Activated CD8-positive, alpha-beta memory T cell treated with anti-CD3 and anti-CD28 coated beads for 36 hours (primary cell): ENCODE results near the gene GPR162. TPM values are rescaled to one million over a fixed set of nuclear protein-coding genes. Genes with fewer than 3 reads are reported as not detected.

Experiments
- CTCF ChIA-PET: fragments of 350-600 bp; sonication (Branson Sonifier 250); formaldehyde crosslinking; loops from one replicate; lab custom pipeline; 2021; ENCODE audit warnings: antibody characterized with exemption; lab: Charles Lee
- POLR2A ChIA-PET: fragments of 350-600 bp; sonication (Branson Sonifier 250); formaldehyde crosslinking; loops from one replicate; lab custom pipeline; 2021; ENCODE audit warnings: antibody characterized with exemption; lab: Charles Lee
- total RNA-seq, 2 experiments: library from RNA; stranded (reverse); gene quantifications; one replicate each; pipeline ENCODE4 v1.2.3, GENCODE V29; 2021

Gene GPR162
- total RNA-seq, 2 experiments from 2014 or later, result 0.21 to 0.44 TPM

- ChIA-PET CTCF (interaction anchor here (0.6 to 7.9 kb wide), 15 partner anchors 8 to 126 kb away, joined by 3 to 63 read pairs (median 5); partner anchors contain the start of genes CDCA3, MLF2, P3H3 and USP5), POLR2A (interaction anchor here (0.7 to 4.8 kb wide), 6 partner anchors 16 to 238 kb away, joined by 3 to 49 read pairs (median 3); partner anchors contain the start of genes CDCA3 and USP5)
These were observed 47.7 kb downstream of the GPR162 start for GRCh38 chr12:6869049-6870021.

- POLR2A ChIA-PET, result interaction anchor here (0.7 to 4.8 kb wide), 3 partner anchors 17 to 64 kb away, joined by 3 to 49 read pairs (median 10); partner anchors contain the start of genes CDCA3 and USP5
These were observed 48.7 kb downstream of the GPR162 start for GRCh38 chr12:6870304-6870703.

GRCh38 chr12:6871052-6871957 lies 49.7 kb downstream of the GPR162 start:
- ChIA-PET POLR2A (interaction anchor here (0.7 to 3.5 kb wide), 7 partner anchors 13 to 118 kb away, joined by 3 to 41 read pairs (median 3); partner anchors contain the start of genes CDCA3, MLF2 and USP5), CTCF (interaction anchor here (0.7 to 2.7 kb wide), 12 partner anchors 10 to 236 kb away, joined by 3 to 29 read pairs (median 4); partner anchors contain the start of genes CDCA3, COPS7A, ENO2 and LPCAT3)

More at GRCh38 chr12:6870304-6870703, 48.7 kb downstream of the GPR162 start:
- CTCF ChIA-PET, result interaction anchor here (1.2 to 7.9 kb wide), 4 partner anchors 17 to 93 kb away, joined by 3 to 63 read pairs (median 6); partner anchors contain the start of genes CDCA3 and USP5

- ChIA-PET CTCF (interaction anchor here (0.6 to 2.9 kb wide), 33 partner anchors 8 to 242 kb away, joined by 3 to 30 read pairs (median 4); partner anchors contain the start of genes CDCA3, COPS7A, ENO2 and LRRC23), POLR2A (interaction anchor here (0.5 to 3.5 kb wide), 24 partner anchors 10 to 336 kb away, joined by 3 to 41 read pairs (median 4); partner anchors contain the start of genes ATN1, C12orf57, CDCA3 and COPS7A)
These were observed 50.7 kb downstream of the GPR162 start for GRCh38 chr12:6872073-6873048.

- ChIA-PET POLR2A (interaction anchor here (0.5 to 3.5 kb wide), 22 partner anchors 9 to 337 kb away, joined by 3 to 41 read pairs (median 4); partner anchors contain the start of genes ATN1, C12orf57, CDCA3 and COPS7A), CTCF (interaction anchor here (0.6 to 2.9 kb wide), 29 partner anchors 8 to 270 kb away, joined by 3 to 30 read pairs (median 4); partner anchors contain the start of genes CDCA3, COPS7A, ENO2 and LRRC23)
These were observed 51.7 kb downstream of the GPR162 start, which contains the start of gene SPSB2 for GRCh38 chr12:6873094-6874014. SPSB2 (minus strand) TSS chr12:6873303; CDS start chr12:6872901, 402 bp downstream.

DNA sequence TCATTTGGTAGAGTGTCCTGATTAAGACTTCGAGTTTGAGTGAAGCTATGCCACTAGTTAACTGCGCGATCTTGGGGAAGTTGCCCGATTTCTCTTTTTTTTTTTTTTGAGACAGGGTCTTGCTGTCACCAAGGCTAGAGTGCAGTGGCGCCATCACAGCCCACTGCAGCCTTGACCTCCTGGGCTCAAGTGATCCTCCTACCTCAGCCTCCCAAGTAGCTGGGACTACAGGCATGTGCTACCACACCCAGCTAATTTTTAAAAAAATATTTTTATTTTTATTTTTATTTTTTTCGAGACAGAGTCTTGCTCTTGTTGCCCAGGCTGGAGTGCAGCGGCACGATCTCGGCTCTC lies 52.4 kb downstream of the GPR162 start:
- ChIA-PET POLR2A (interaction anchor here (1.3 to 3.5 kb wide), 3 partner anchors 17 to 64 kb away, joined by 5 to 41 read pairs (median 20); partner anchors contain the start of genes CDCA3 and USP5), CTCF (interaction anchor here (0.7 to 2.9 kb wide), 5 partner anchors 17 to 270 kb away, joined by 3 to 30 read pairs (median 5); partner anchors contain the start of gene MLF2)

Other genes with a start within 250 kb of the GPR162 start
- 100 to 1,000 TPM; 276 to 283 TPM for gene CHD4, start 214.4 kb upstream of the GPR162 start, total RNA-seq
- 1 to 10 TPM; 8.3 to 9.0 TPM for gene LPAR5, start 185.9 kb upstream of the GPR162 start, total RNA-seq
- gene ACRBP, start 174.4 kb upstream of the GPR162 start, total RNA-seq, result under 1 TPM; 0.88 to 0.95 TPM
- 10 to 100 TPM; 10.8 to 13.3 TPM for gene ING4, start 158.7 kb upstream of the GPR162 start, total RNA-seq
- 10 to 100 TPM; 59.3 to 59.8 TPM for gene ZNF384, start 132.4 kb upstream of the GPR162 start, total RNA-seq
- gene PIANP, start 121.0 kb upstream of the GPR162 start, total RNA-seq, result under 1 TPM; 0.55 to 0.80 TPM
- gene COPS7A, start 97.8 kb upstream of the GPR162 start, total RNA-seq, result 10 to 100 TPM; 43.5 to 46.1 TPM
- gene MLF2, start 68.7 kb upstream of the GPR162 start, total RNA-seq, result 100 to 1,000 TPM; 144 to 150 TPM
- 10 to 100 TPM; 87.1 to 97.7 TPM for gene PTMS, start 55.5 kb upstream of the GPR162 start, total RNA-seq
- 100 to 1,000 TPM; 324 to 331 TPM for gene LAG3, start 49.3 kb upstream of the GPR162 start, total RNA-seq
- 1 to 10 TPM; 1.4 to 1.6 TPM for gene CD4, start 32.3 kb upstream of the GPR162 start, total RNA-seq
- 1 to 10 TPM; 1.8 TPM for gene P3H3, start 6.6 kb downstream of the GPR162 start, total RNA-seq
- gene GNB3, start 19.1 kb downstream of the GPR162 start, total RNA-seq, result under 1 TPM; 0.32 to 0.63 TPM
- 10 to 100 TPM; 50.0 to 53.1 TPM for gene CDCA3, start 29.5 kb downstream of the GPR162 start, total RNA-seq
- 100 to 1,000 TPM; 151 to 152 TPM for gene USP5, start 30.3 kb downstream of the GPR162 start, total RNA-seq
- gene TPI1, start 45.7 kb downstream of the GPR162 start, total RNA-seq, result 1,000 to 10,000 TPM; 1,928 to 1,984 TPM
- 1 to 10 TPM; 3.3 to 4.6 TPM for gene SPSB2, start 51.5 kb downstream of the GPR162 start, total RNA-seq
- 1 to 10 TPM; 3.1 to 6.0 TPM for gene LRRC23, start 83.0 kb downstream of the GPR162 start, total RNA-seq
- 100 to 1,000 TPM; 171 to 175 TPM for gene ENO2, start 92.8 kb downstream of the GPR162 start, total RNA-seq
- gene ATN1, start 106.1 kb downstream of the GPR162 start, total RNA-seq, result 10 to 100 TPM; 44.1 to 44.3 TPM
- gene RNU7-1, start 122.0 kb downstream of the GPR162 start, total RNA-seq, result not detected
- 100 to 1,000 TPM; 234 to 239 TPM for gene C12orf57, start 122.2 kb downstream of the GPR162 start, total RNA-seq
- gene PTPN6, start 129.5 kb downstream of the GPR162 start, total RNA-seq, result 100 to 1,000 TPM; 436 to 441 TPM
- gene PHB2, start 148.8 kb downstream of the GPR162 start, total RNA-seq, result 100 to 1,000 TPM; 509 to 511 TPM
- 100 to 1,000 TPM; 152 to 162 TPM for gene EMG1, start 149.1 kb downstream of the GPR162 start, total RNA-seq
- gene LPCAT3, start 196.7 kb downstream of the GPR162 start, total RNA-seq, result 10 to 100 TPM; 26.1 TPM
- gene C1S, start 238.9 kb downstream of the GPR162 start, total RNA-seq, result 1 to 10 TPM in 1 of 2 experiments, under 1 TPM in 1; 0.65 to 1.0 TPM